HEK293T (cell line): ENCODE measurements around the gene DMD.

Source experiments
- CTCF ChIA-PET: fragments of 350-600 bp; formaldehyde crosslinking; extraction: SDS; loops from one replicate; lab custom pipeline; 2021; ENCODE audit warnings: antibody characterized with exemption, inconsistent platforms; lab: Yijun Ruan, JAX
- POLR2A ChIA-PET: fragments of 350-600 bp; formaldehyde crosslinking; extraction: SDS; loops from one replicate; lab custom pipeline; 2020; ENCODE audit warnings: antibody characterized with exemption, inconsistent platforms; lab: Yijun Ruan, JAX
- DNase-seq: peaks from one replicate; pipeline ENCODE4 v3.0.0; 2012; ENCODE audit warnings: mixed read lengths; ENCODE audit errors: extremely low spot score
- ARNT ChIP-seq: fragments of 450-650 bp; IDR thresholded peaks from 2 replicates; pipeline ENCODE4 v1.6.1; 2017; ENCODE audit warnings: mild to moderate bottlenecking
- BHLHE40 ChIP-seq: fragments of 450-650 bp; IDR thresholded peaks from 2 replicates; pipeline ENCODE4 v1.6.1; 2016; ENCODE audit warnings: mild to moderate bottlenecking, moderate library complexity, borderline replicate concordance
- CTBP1 ChIP-seq: fragments of 450-650 bp; IDR thresholded peaks from 2 replicates; pipeline ENCODE4 v1.6.1; 2016; ENCODE audit warnings: borderline replicate concordance
- ELF4 ChIP-seq: fragments of 450-650 bp; IDR thresholded peaks from 2 replicates; pipeline ENCODE4 v1.6.1; 2017; ENCODE audit warnings: antibody characterized with exemption
- FOXA1 ChIP-seq: fragments of 450-650 bp; IDR thresholded peaks from 2 replicates; pipeline ENCODE4 v1.6.1; 2016; ENCODE audit warnings: mild to moderate bottlenecking
- FOXK2 ChIP-seq: fragments of 450-650 bp; IDR thresholded peaks from 2 replicates; pipeline ENCODE4 v1.6.1; 2016; ENCODE audit warnings: mild to moderate bottlenecking
- FOXM1 ChIP-seq: fragments of 450-650 bp; IDR thresholded peaks from 2 replicates; pipeline ENCODE4 v1.6.1; 2017; ENCODE audit warnings: mild to moderate bottlenecking, borderline replicate concordance
- HDGF ChIP-seq: fragments of 450-650 bp; IDR thresholded peaks from 2 replicates; pipeline ENCODE4 v1.6.1; 2017; ENCODE audit warnings: antibody characterized with exemption, borderline replicate concordance
- L3MBTL2 ChIP-seq: fragments of 450-650 bp; conservative IDR thresholded peaks from 2 replicates; pipeline ENCODE4 v1.6.1; 2016; ENCODE audit warnings: mild to moderate bottlenecking
- LEF1 ChIP-seq: fragments of 450-650 bp; IDR thresholded peaks from 2 replicates; pipeline ENCODE4 v1.6.1; 2017; ENCODE audit warnings: mild to moderate bottlenecking, borderline replicate concordance
- NFRKB ChIP-seq: fragments of 450-650 bp; IDR thresholded peaks from 2 replicates; pipeline ENCODE4 v1.6.1; 2016; ENCODE audit warnings: mild to moderate bottlenecking, moderate library complexity
- SP1 ChIP-seq: fragments of 450-650 bp; IDR thresholded peaks from 2 replicates; pipeline ENCODE4 v1.6.1; 2017
- SUZ12 ChIP-seq: fragments of 450-650 bp; IDR thresholded peaks from 2 replicates; pipeline ENCODE4 v1.6.1; 2016; ENCODE audit warnings: mild to moderate bottlenecking
- TARDBP ChIP-seq: fragments of 450-650 bp; IDR thresholded peaks from 2 replicates; pipeline ENCODE4 v1.6.1; 2016
- ZNF384 ChIP-seq: fragments of 450-650 bp; IDR thresholded peaks from 2 replicates; pipeline ENCODE4 v1.6.1; 2016
- TF ChIP-seq, protein P1 (sequence below): fragments of 450-650 bp; IDR thresholded peaks from 2 replicates; pipeline ENCODE4 v1.6.1; 2016

DMD gene

DNA sequence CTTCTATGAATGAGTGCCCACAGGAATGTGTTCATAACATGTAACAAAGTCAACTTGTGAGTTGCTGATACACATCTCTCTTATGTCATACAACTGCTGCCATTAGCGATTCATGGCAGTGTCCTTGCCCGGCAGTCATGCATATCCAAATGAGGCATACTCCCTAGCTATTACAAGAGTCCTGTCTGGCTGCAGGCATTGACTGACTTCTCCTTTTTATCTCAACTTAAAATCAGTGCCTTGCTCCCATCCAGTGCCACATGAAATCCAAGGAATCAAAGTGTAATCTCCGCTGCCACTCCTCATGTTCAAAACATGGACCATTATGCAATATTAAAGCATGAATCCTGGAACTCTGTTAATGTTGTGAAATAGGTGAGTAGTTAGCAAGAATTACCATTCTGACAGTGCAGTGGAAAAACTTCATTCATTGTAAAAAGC is 1790.6 kb downstream of the DMD start:
- ChIA-PET POLR2A (no interaction called here), CTCF (no interaction called here)
- no peak for TF ChIP-seq ARNT
- no peak for TF ChIP-seq SP1
- TF ChIP-seq CTBP1: no peak
- TF ChIP-seq TARDBP: no peak
- TF ChIP-seq ZNF384: no peak
- TF ChIP-seq FOXK2: no peak
- no peak for TF ChIP-seq SUZ12
- no peak for TF ChIP-seq FOXM1
- TF ChIP-seq HDGF: no peak
- no peak for TF ChIP-seq BHLHE40
- TF ChIP-seq, protein P1, sequence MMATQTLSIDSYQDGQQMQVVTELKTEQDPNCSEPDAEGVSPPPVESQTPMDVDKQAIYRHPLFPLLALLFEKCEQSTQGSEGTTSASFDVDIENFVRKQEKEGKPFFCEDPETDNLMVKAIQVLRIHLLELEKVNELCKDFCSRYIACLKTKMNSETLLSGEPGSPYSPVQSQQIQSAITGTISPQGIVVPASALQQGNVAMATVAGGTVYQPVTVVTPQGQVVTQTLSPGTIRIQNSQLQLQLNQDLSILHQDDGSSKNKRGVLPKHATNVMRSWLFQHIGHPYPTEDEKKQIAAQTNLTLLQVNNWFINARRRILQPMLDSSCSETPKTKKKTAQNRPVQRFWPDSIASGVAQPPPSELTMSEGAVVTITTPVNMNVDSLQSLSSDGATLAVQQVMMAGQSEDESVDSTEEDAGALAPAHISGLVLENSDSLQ: no peak
- no peak for TF ChIP-seq NFRKB
- TF ChIP-seq LEF1: no peak
- TF ChIP-seq FOXA1: no peak
- TF ChIP-seq L3MBTL2: no peak
- no peak for TF ChIP-seq ELF4
- no peak for DNase-seq

DNA sequence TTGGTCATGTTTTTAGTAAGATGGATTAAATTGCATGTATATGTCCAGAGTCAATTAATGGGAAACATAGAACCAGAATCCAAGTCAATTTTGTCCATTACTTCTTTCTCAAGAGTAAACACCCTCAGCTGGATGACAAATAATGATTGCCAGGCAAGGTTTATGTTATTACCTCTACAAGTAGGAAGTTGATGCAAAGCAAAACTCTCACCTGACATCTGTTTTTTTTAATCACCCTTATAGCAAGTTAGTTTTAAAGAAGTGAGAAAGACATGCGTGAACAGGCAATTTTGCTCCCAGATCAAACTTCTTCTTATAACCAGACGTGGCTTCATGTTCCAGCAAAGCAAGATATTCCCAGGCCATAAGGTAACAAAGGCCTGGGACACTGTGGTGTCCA is 1791.0 kb downstream of the DMD start:
- POLR2A ChIA-PET: no interaction called here
- DNase-seq: no peak
- CTCF ChIA-PET: no interaction called here
- TF ChIP-seq FOXM1 (no peak), SP1 (no peak), BHLHE40 (no peak), NFRKB (no peak), HDGF (no peak)

DNA sequence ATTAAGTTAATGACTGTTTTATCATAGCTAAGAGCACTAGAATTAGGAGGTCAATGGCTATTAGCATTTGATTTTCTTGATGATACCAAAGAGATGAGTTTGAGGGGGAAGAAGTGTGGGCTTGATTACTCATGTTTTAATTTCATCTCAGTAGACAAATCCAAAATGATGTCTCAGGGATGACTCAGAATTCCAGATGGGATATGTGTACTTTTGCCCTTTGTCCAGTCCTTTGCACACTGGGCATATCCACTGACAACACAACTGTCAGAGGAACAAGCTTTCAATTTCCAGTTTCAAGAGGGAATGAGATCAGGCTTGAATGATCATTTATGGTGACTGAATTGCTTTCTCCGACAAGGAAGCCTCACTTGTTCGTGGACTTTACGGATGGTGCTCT is 1814.2 kb downstream of the DMD start:
- no peak for TF ChIP-seq TARDBP
- TF ChIP-seq NFRKB: no peak
- TF ChIP-seq FOXA1: no peak
- TF ChIP-seq HDGF: no peak
- TF ChIP-seq SUZ12: no peak
- TF ChIP-seq FOXK2: no peak
- TF ChIP-seq CTBP1: no peak
- no peak for TF ChIP-seq LEF1
- TF ChIP-seq, protein P1: no peak
- TF ChIP-seq ZNF384: no peak
- no peak for TF ChIP-seq FOXM1
- TF ChIP-seq L3MBTL2: no peak
- TF ChIP-seq BHLHE40: no peak
- no peak for DNase-seq
- ChIA-PET CTCF (no interaction called here), POLR2A (no interaction called here)

DNA sequence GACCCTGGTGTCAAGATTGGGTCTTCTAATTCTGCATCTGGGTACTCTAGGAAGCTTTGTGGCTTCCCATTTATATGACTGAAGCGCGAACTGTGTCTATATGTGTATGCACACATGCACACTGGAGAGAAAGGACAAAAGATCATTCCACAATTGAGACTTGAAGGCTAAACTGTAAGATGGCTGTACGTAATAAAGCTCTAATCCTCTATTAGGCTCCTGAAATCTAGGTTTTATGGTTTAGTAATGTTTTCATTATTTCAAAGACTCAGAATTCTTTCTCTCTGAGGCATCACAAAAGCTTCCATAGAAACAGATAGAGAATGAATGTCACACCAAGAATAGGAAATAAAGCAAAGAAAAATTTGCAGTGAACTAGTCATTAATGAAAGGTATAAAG is 1818.8 kb downstream of the DMD start:
- ChIA-PET CTCF (no interaction called here), POLR2A (no interaction called here)
- TF ChIP-seq SP1 (no peak), ARNT (no peak), L3MBTL2 (no peak), LEF1 (no peak), NFRKB (no peak), TARDBP (no peak), CTBP1 (no peak), FOXM1 (no peak), BHLHE40 (no peak), ZNF384 (no peak), SUZ12 (no peak), FOXK2 (no peak), FOXA1 (no peak), ELF4 (no peak), HDGF (no peak)
- TF ChIP-seq, protein P1: no peak
- no peak for DNase-seq

DNA sequence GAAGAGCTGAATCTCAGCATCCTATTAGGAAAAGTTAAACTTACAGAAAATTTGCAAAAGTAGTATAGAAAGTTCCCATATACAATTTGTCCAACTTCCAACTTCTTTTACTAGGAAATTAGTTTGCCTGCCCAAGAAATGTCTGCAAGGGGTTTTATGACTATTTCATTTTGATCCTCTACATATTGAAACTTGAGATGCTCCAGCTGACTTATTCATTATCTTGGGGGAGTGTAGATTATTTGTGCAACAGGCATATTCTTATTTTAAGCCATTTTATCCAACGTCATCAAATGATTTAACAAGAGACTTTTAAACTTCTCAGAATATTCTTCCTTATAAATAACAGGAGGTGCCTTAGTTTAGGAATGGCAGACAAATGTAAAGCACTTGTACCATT is 1822.4 kb downstream of the DMD start:
- POLR2A ChIA-PET: no interaction called here
- no peak for DNase-seq
- no peak for TF ChIP-seq FOXK2
- no peak for TF ChIP-seq CTBP1
- TF ChIP-seq FOXM1: no peak
- no peak for TF ChIP-seq TARDBP
- no peak for TF ChIP-seq BHLHE40
- TF ChIP-seq L3MBTL2: no peak
- TF ChIP-seq NFRKB: no peak
- no peak for TF ChIP-seq SP1
- TF ChIP-seq, protein P1: no peak
- TF ChIP-seq ZNF384: no peak
- TF ChIP-seq ELF4: no peak
- no peak for TF ChIP-seq HDGF
- no peak for TF ChIP-seq ARNT
- no peak for TF ChIP-seq SUZ12
- no peak for TF ChIP-seq FOXA1
- no peak for TF ChIP-seq LEF1
- CTCF ChIA-PET: no interaction called here

DNA sequence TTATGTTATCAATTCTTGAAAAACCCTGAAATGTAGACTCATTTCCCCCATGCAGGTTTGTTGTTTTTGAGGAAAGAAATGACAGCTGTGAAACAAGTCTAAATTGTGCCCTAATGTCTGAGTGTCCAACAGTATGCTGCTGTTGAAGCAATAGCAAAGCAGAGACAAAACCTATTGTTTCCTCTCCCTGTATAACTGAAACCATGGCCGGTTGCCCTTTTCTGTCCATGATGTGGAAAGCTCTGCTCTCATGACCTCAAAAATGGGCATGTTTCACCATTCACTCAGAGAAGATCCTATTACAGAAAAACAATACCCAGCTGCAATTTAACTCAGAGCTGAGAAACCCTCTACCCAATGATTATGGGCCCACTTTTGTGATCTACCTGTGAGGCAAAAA is 1826.9 kb downstream of the DMD start:
- ChIA-PET CTCF (no interaction called here), POLR2A (no interaction called here)
- TF ChIP-seq ARNT (no peak), BHLHE40 (no peak), CTBP1 (no peak), L3MBTL2 (no peak), TARDBP (no peak), ZNF384 (no peak), FOXM1 (no peak), SP1 (no peak), ELF4 (no peak), FOXA1 (no peak), NFRKB (no peak), LEF1 (no peak)
- TF ChIP-seq, protein P1: no peak
- DNase-seq: no peak
